NCI-H1930 (cell line): ENCODE data around the gene TAF11L11.
"Not testable (repeated sequence)": the region's sequence is repeated elsewhere in the genome, so short reads cannot be mapped to it uniquely, and the experiment has no call there.

ENCODE experiments used
- DNase-seq, 2 experiments: peaks; one replicate each; lab custom pipeline; 2025; lab: John Stamatoyannopoulos, UW

Gene TAF11L11

DNA sequence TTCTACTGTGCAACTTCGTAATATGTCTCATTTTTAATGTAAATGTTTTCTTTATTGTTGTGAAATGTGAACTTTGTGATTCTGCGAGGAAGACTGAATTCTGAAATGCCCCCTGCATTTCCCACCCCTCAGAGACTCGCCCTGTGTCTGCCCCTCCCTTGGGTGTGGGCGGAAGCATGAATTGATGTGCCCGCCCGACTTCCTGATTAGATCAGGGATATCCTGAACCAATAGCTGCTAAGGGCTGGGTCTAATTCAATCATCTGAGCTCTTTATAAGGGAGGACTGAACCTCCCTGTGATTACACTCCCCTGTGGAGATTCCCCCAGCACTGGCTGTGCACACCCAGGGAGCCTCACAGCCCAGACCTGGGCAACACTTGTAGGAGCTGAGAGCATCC, at the start of gene TAF11L11:
TSS of gene TAF11L11 (plus strand) at position 304 of the 400 bp plus-strand sequence.
- DNase-seq, result not testable (repeated sequence)

DNA sequence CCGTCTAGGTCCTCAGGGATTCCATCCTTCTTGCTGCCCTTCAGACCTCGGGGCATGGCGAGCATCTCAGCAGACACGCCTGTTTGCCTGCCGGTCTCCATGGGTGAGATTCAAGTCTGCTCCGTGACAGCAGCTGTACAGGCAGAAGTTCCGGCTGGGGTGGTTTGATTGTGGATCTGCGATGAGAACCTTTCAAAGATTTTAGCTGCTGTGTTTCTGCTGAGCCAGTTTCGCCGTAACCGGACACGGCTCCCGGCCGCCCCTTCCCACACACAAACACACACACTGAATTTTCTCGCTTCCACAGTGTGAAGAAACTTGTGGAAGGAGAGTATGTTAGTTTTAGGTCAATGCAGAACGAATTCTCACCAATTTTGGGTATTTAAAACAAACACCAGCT, 18.3 kb upstream of the TAF11L11 start, which contains the start of gene TAF11L7:
TSS of gene TAF11L7 (minus strand) at position 101 of the 400 bp plus-strand sequence.
- not testable (repeated sequence) for DNase-seq

DNA sequence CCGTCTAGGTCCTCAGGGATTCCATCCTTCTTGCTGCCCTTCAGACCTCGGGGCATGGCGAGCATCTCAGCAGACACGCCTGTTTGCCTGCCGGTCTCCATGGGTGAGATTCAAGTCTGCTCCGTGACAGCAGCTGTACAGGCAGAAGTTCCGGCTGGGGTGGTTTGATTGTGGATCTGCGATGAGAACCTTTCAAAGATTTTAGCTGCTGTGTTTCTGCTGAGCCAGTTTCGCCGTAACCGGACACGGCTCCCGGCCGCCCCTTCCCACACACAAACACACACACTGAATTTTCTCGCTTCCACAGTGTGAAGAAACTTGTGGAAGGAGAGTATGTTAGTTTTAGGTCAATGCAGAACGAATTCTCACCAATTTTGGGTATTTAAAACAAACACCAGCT, 13.1 kb upstream of the TAF11L11 start, which contains the start of gene TAF11L8:
TSS of gene TAF11L8 (minus strand) at position 101 of the 400 bp plus-strand sequence.
- DNase-seq, result not testable (repeated sequence)

DNA sequence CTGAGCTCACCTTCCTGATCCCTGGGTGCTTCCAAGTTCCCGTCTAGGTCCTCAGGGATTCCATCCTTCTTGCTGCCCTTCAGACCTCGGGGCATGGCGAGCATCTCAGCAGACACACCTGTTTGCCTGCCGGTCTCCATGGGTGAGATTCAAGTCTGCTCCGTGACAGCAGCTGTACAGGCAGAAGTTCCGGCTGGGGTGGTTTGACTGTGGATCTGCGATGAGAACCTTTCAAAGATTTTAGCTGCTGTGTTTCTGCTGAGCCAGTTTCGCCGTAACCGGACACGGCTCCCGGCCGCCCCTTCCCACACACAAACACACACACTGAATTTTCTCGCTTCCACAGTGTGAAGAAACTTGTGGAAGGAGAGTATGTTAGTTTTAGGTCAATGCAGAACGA, 9.7 kb upstream of the TAF11L11 start, which contains the start of gene TAF11L9:
TSS of gene TAF11L9 (minus strand) at position 140 of the 400 bp plus-strand sequence.
- DNase-seq, result not testable (repeated sequence)

DNA sequence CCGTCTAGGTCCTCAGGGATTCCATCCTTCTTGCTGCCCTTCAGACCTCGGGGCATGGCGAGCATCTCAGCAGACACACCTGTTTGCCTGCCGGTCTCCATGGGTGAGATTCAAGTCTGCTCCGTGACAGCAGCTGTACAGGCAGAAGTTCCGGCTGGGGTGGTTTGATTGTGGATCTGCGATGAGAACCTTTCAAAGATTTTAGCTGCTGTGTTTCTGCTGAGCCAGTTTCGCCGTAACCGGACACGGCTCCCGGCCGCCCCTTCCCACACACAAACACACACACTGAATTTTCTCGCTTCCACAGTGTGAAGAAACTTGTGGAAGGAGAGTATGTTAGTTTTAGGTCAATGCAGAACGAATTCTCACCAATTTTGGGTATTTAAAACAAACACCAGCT, 6.3 kb upstream of the TAF11L11 start, which contains the start of gene TAF11L10:
TSS of gene TAF11L10 (minus strand) at position 101 of the 400 bp plus-strand sequence.
- not testable (repeated sequence) for DNase-seq

DNA sequence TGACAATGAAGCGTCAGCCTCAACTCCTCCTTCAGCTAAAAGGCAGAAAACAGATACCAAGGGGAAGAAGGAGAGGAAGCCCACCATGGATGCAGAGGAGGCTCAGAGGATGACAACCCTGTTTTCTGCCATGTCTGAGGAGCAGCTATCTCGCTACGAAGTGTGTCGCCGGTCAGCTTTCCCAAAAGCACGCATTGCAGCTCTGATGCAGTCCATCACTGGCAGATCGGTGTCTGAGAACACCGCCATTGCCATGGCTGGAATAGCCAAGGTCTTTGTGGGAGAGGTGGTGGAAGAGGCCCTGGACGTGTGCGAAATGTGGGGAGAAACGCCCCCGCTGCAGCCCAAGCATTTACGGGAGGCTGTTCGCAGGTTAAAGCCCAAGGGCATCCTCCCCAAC, 968 bp downstream of the TAF11L11 start:
- DNase-seq, result no peak

DNA sequence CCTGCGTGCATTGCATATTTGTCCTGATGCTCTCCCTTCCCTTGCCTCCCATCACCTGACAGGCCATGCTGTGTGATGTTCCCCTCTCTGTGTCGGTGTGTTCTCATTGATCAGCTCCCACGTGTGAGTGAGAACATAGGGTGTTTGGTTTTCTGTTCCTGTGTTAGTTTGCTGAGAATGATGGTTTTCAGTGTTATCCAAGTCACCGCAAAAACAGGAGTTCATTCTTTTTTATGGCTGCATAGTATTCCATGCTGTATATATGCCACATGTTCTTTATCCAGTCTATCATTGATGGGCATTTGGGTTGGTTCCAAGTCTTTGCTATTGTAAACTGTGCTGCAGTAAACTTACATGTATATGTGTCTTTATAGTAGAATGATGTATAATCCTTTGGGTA, 3.5 kb downstream of the TAF11L11 start:
- not testable (repeated sequence) for DNase-seq

DNA sequence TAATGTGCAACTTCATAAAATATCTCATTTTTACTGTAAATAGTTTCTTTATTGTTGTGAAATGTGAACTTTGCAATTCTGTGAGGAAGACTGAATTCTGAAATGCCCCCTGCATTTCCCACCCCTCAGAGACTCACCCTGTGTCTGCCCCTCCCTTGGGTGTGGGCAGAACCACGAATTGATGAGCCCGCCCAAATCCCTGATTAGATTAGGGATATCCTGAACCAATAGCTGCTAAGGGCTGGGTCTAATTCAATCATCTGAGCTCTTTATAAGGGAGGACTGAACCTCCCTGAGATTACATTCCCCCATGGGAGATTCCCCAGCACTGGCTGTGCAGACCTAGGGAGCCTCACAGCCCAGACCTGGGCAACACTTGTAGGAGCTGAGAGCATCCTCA, 6.1 kb downstream of the TAF11L11 start, which contains the start of gene TAF11L12:
TSS of gene TAF11L12 (plus strand) at position 301 of the 400 bp plus-strand sequence.
- not testable (repeated sequence) for DNase-seq

DNA sequence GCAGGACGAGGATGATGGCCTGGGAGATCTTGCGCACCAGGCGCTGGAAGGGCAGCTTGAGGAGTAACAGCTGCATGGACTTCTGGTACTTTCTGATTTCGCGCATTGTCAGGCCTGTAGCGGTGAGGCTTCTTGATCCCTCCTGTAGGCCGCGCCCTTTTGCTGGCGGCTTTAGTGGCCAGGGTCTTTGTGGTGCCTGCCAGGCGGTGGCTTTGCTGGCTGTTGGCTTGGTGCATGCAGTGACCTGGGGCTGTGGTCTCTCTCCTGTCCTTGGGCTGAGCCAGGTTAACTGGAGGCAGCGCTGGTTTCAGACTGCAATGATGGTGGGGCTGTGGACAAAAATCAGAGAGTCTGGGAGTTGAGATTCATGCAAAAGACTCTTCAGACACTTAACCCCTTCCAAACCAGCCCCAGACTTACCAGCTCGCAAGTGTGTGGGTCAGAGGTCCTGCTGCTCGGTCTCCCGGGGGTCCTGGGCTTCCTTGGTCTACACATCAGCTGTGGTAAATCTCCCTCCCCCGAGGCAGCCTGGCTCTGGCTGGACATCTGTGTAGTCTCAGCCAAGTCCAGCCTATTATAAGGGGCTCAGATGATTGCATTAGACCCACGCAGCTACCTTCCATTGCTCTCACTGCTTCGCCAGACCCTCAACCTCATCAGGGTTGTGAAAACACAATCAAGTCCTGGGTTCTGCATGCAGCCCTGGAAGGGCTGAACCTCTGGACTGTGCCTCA, 11.1 kb downstream of the TAF11L11 start:
- DNase-seq, result no peak

DNA sequence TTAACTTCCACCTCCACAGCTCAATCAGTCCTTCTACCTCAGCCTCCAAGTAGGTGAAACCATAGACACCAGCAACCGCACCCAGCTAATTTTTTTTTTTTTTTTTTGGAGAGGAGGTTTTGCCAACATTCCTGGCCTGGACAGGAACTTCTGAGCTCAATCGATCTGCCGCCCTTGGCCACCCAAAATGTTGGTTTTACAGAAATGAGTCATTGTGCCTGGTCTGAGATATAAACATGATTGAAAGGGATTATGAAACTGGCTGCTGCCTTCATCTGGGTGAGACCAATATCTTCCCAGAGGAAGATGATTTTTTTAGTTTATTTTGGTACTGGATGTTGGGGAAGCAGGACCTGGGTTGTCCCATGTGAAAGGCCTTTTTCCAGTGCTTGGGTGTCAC, 15.4 kb downstream of the TAF11L11 start:
- no peak for DNase-seq

DNA sequence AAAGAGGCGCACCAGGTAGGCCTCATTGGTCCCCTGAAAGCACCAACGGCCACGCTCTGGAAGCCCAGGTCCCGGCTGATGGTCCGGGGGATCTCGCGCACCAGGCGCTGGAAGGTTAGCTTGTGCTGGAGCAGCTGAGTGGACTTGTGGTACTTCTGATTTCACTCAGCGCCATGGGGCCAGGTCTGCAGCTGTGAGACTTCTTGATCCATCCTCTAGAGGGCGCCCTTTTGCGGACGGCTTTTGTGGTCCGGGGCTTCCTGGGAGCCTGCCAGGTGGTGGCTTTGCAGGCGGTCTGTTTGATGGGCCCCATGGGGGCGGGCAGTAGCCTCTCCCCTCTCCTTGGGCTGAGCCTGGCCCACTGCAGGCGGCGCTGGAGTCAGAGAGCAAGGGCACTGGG, 16.6 kb downstream of the TAF11L11 start:
- DNase-seq, result peak; percentile 18 to 60

DNA sequence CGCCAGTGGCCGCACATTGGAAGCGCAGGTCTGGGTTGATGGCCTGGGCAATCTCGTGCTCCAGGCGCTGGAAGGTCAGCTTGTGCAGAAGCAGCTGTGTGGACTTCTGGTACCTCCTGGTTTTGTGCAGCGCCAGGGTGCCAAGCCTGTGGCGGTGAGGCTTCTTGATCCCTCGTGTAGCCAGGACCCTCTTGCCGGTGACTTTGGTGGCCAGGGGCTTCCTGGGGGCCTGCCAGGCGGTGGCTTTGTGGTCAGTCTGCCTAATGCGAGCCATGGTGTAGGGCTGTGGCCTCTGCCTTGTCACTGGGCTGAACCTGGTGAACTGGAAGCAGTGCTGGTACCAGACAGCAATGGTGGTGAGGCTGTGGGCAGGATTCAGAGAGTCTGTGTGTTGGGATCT, 21.7 kb downstream of the TAF11L11 start:
- no peak for DNase-seq

DNA sequence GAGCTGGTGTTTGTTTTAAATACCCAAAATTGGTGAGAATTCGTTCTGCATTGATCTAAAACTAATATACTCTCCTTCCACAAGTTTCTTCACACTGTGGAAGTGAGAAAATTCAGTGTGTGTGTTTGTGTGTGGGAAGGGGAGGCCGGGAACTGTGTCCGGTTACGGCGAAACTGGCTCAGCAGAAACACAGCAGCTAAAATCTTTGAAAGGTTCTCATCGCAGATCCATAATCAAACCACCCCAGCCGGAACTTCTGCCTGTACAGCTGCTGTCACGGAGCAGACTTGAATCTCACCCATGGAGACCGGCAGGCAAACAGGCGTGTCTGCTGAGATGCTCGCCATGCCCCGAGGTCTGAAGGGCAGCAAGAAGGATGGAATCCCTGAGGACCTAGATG, 27.8 kb downstream of the TAF11L11 start, which contains the start of gene TAF11L13:
TSS of gene TAF11L13 (plus strand) at position 301 of the 400 bp plus-strand sequence.
- not testable (repeated sequence) for DNase-seq

DNA sequence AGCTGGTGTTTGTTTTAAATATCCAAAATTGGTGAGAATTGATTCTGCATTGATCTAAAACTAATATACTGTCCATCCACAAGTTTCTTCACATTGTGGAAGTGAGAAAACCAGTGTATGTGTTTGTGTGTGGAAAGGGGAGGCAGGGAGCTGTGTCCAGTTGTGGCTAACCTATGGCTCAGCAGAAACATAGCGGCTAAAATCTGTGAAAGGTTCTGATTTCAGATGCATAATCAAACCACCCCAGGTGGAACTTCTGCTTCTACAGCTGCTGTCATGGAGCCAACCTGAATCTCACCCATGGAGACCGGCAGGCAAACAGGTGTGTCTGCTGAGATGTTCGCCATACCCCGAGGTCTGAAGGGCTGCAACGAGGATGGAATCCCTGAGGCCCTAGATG, 30.2 kb downstream of the TAF11L11 start, which contains the start of gene TAF11L14:
TSS of gene TAF11L14 (plus strand) at position 301 of the 400 bp plus-strand sequence.
- DNase-seq, result no peak

DNA sequence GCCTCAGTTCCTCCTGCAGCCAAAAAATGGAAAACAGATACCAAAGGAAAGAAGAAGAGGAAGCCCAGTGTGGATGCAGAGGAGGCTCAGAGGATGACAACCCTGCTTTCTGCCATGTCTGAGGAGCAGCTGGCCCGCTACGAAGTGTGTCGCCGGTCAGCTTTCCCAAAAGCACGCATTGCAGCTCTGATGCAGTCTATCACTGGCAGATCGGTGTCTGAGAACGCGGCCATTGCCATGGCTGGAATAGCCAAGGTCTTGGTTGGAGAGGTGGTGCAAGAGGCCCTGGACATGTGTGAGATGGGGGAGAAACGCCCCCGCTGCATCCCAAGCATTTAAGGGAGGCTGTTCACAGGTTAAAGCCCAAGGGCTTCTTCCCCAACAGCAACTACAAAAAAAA, 45.2 kb downstream of the TAF11L11 start:
- DNase-seq, result not testable (repeated sequence)

DNA sequence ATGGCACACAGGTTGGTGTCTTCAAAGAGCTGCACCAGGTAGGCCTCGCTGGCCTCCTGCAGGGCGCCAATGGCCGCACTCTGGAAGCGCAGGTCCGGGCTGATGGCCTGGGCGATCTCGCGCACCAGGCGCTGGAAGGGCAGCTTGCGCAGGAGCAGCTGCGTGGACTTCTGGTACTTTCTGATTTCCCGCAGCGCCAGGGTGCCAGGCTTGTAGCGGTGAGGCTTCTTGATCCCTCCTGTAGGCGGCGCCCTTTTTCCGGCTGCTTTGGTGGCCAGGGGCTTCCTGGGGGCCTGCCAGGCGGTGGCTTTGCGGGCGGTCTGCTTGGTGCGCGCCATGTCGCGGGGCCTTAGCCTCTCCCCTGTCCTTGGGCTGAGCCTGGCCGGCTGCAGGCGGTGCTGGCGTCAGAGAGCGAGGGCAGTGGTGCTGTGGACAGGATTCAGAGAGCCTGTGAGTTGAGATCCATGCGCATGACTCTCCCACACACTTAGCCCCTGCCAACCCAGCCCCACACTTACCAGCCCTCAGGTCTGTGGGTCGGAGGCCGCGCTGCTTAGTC, 51.3 kb downstream of the TAF11L11 start:
- DNase-seq, result not testable (repeated sequence)
